CD4-positive, alpha-beta T cell treated with Interleukin-17A for 1 hour (primary cell): Measurements from ENCODE around the gene VPS18.
A peak's percentile ranks its signal among the peaks of the same experiment; 100 is the strongest.

Source experiments
- DNase-seq: peaks from one replicate; pipeline ENCODE4 v3.0.0-alpha.2; 2020

The VPS18 gene

GRCh38 chr15:40938536-40938870 lies 44.3 kb downstream of the VPS18 start:
- DNase-seq = no peak

GRCh38 chr15:40940296-40940801 lies 46.1 kb downstream of the VPS18 start:
- no peak for DNase-seq

GRCh38 chr15:40941068-40941527 lies 46.8 kb downstream of the VPS18 start:
- no peak for DNase-seq

GRCh38 chr15:40941528-40942336 lies 47.5 kb downstream of the VPS18 start:
- DNase-seq = peak; percentile 73

GRCh38 chr15:40942337-40942854 lies 48.1 kb downstream of the VPS18 start:
- DNase-seq = no peak

- no peak for DNase-seq
Observed at GRCh38 chr15:40942878-40943277, 48.6 kb downstream of the VPS18 start.

- no peak for DNase-seq
Observed at GRCh38 chr15:40943764-40944365, 49.6 kb downstream of the VPS18 start.

- DNase-seq = no peak
Observed at GRCh38 chr15:40944510-40945296, 50.5 kb downstream of the VPS18 start.

- DNase-seq = no peak
Observed at GRCh38 chr15:40948706-40949473, 54.6 kb downstream of the VPS18 start.

- DNase-seq = no peak
Observed at GRCh38 chr15:40949756-40950207, 55.5 kb downstream of the VPS18 start.

GRCh38 chr15:40951764-40952163 lies 57.5 kb downstream of the VPS18 start:
- DNase-seq = no peak

GRCh38 chr15:40952301-40952900 lies 58.2 kb downstream of the VPS18 start:
- DNase-seq = no peak

- peak; percentile 97 for DNase-seq
Observed at GRCh38 chr15:40952901-40953712, 58.9 kb downstream of the VPS18 start, which contains the start of gene CHAC1. Gene CHAC1 (plus strand): TSS chr15:40953471. CDS start chr15:40953584, 113 bp downstream.
